HCT116 (cell line): ENCODE results near the gene BMP8B. TPM values are rescaled to one million over a fixed set of nuclear protein-coding genes. Genes with fewer than 3 reads are reported as not detected.

Source experiments
- ATAC-seq: fragments of 200-7000 bp; cut with Tn5 transposase; 2 replicates; pipeline ENCODE4 v1.9.1; 2020; ENCODE audit warnings: mild to moderate bottlenecking, moderate library complexity
- BruUV-seq: library from RNA; stranded (reverse); fragments of 400-500 nt; replicated peaks from 2 replicates; lab custom pipeline; 2021; lab: Mats Ljungman, UMichigan
- CTCF ChIA-PET: fragments of 300-600 bp; sonication (Branson Sonifier 250); formaldehyde crosslinking; loops from one replicate; lab custom pipeline; 2021; ENCODE audit warnings: antibody characterized with exemption; lab: Charles Lee
- POLR2A ChIA-PET: fragments of 300-600, 350-600 bp; sonication (Branson Sonifier 250); formaldehyde crosslinking; loops from one replicate; lab custom pipeline; 2021; ENCODE audit warnings: antibody characterized with exemption; lab: Charles Lee
- RAD21 ChIA-PET, 2 experiments: fragments of 300-600 bp; sonication (Branson Sonifier 250); formaldehyde crosslinking; loops; one replicate each; lab custom pipeline; 2023; ENCODE audit warnings: low total read pairs in 2 of 2; ENCODE audit not compliant: uncharacterized antibody in 2 of 2, unreplicated experiment in 2 of 2, low non-redundant PET in 1 of 2; lab: Charles Lee
- DNase-seq: peaks from one replicate; pipeline ENCODE4 v3.0.0-alpha.2; 2010; ENCODE audit warnings: low read depth, low spot score
- H2AFZ ChIP-seq: fragments of 200-600 bp; shearing (Covaris generic), sonication (generic); 2 replicates; pipeline ENCODE4 v1.6.1; 2017; ENCODE audit warnings: low read depth, mixed run types, mixed read lengths, antibody characterized with exemption, low read length; ENCODE audit not compliant: poor library complexity, severe bottlenecking
- H3K27ac ChIP-seq: 2 replicates; pipeline ENCODE4 v1.5.1; 2012; ENCODE audit warnings: low read depth, low read length
- H3K27me3 ChIP-seq: fragments of 200-600 bp; sonication (generic); 2 replicates; pipeline ENCODE4 v1.6.1; 2016; ENCODE audit warnings: mixed run types, low read length, mixed read lengths; ENCODE audit not compliant: insufficient read depth
- H3K36me3 ChIP-seq, 2 experiments: fragments of 200-500 bp in 1 of 2; fragments of 200-600 bp in 1 of 2; sonication (Bioruptor generic) in 1 of 2; sonication (generic) in 1 of 2; 2 replicates each; pipeline versions ENCODE4 v1.5.1 to v1.6.1; 2014 to 2016; ENCODE audit warnings: low read length in 2 of 2, inconsistent platforms in 1 of 2, mixed read lengths in 1 of 2, mixed run types in 1 of 2; ENCODE audit not compliant: insufficient read depth in 2 of 2, control insufficient read depth in 1 of 2
- H3K4me1 ChIP-seq, 2 experiments: fragments of 200-600 bp in 1 of 2; sonication (generic) in 1 of 2; 2 replicates each; pipeline versions ENCODE4 v1.5.1 to v1.6.1; 2012 to 2017; ENCODE audit warnings: low read length in 2 of 2, inconsistent platforms in 1 of 2, mild to moderate bottlenecking in 1 of 2, mixed read lengths in 1 of 2, mixed run types in 1 of 2, moderate library complexity in 1 of 2; ENCODE audit not compliant: insufficient read depth in 2 of 2, control insufficient read depth in 1 of 2
- H3K4me2 ChIP-seq: fragments of 200-600 bp; sonication (generic); 2 replicates; pipeline ENCODE4 v1.6.1; 2017; ENCODE audit warnings: mixed run types, low read length, mixed read lengths
- H3K4me3 ChIP-seq, 2 experiments: fragments of 200-600 bp in 1 of 2; sonication (generic) in 1 of 2; replicated peaks in 1 of 2; 2 replicates each; pipeline ENCODE4 v1.5.1; 2011 to 2016; ENCODE audit warnings: low read length in 2 of 2, control low read depth in 1 of 2, low read depth in 1 of 2, mild to moderate bottlenecking in 1 of 2, mixed read lengths in 1 of 2, mixed run types in 1 of 2
- H3K79me2 ChIP-seq: fragments of 200-600 bp; sonication (generic); 2 replicates; pipeline ENCODE4 v1.6.1; 2017; ENCODE audit warnings: mild to moderate bottlenecking, mixed run types, low read length, moderate library complexity, mixed read lengths; ENCODE audit not compliant: insufficient read depth
- H3K9ac ChIP-seq: fragments of 200-600 bp; sonication (generic); 2 replicates; pipeline ENCODE4 v1.6.1; 2016; ENCODE audit warnings: low read length, mixed read lengths
- H3K9me2 ChIP-seq: fragments of 200-600 bp; sonication (generic), shearing (Covaris generic); 2 replicates; pipeline ENCODE4 v1.6.1; 2017; ENCODE audit warnings: mixed run types, mild to moderate bottlenecking, moderate library complexity; ENCODE audit not compliant: insufficient read depth
- H3K9me3 ChIP-seq, 2 experiments: fragments of 200-500 bp in 1 of 2; fragments of 200-600 bp in 1 of 2; sonication (Bioruptor generic) in 1 of 2; sonication (generic) in 1 of 2; 2 replicates each; pipeline ENCODE4 v1.6.1; 2014 to 2017; ENCODE audit warnings: low read length in 2 of 2, mixed read lengths in 2 of 2, inconsistent platforms in 1 of 2, low read depth in 1 of 2, mild to moderate bottlenecking in 1 of 2, mixed run types in 1 of 2, moderate library complexity in 1 of 2; ENCODE audit not compliant: control insufficient read depth in 1 of 2, insufficient read depth in 1 of 2
- H4K20me1 ChIP-seq: fragments of 200-600 bp; sonication (generic), shearing (Covaris generic); 2 replicates; pipeline ENCODE4 v1.6.1; 2017; ENCODE audit warnings: mixed run types, mild to moderate bottlenecking, moderate library complexity; ENCODE audit not compliant: insufficient read depth
- ATF3 ChIP-seq: IDR thresholded peaks from 2 replicates; pipeline ENCODE4 v1.6.1; 2012
- CTCF ChIP-seq, 3 experiments: fragments of 200-600 bp in 1 of 3; sonication (generic) in 1 of 3; IDR thresholded peaks in 2 of 3; conservative IDR thresholded peaks in 1 of 3; 2 replicates each; pipeline ENCODE4 v1.5.1; 2012 to 2017; ENCODE audit warnings: low read depth in 2 of 3, low read length in 2 of 3, antibody characterized with exemption in 1 of 3, borderline replicate concordance in 1 of 3, control low read depth in 1 of 3, mild to moderate bottlenecking in 1 of 3, mixed read lengths in 1 of 3, mixed run types in 1 of 3, moderate library complexity in 1 of 3; ENCODE audit not compliant: insufficient read depth in 1 of 3
- EGR1 ChIP-seq: IDR thresholded peaks from 2 replicates; pipeline ENCODE4 v1.6.1; 2012; ENCODE audit warnings: low read depth
- EZH2 ChIP-seq: fragments of 200-600 bp; sonication (generic); IDR thresholded peaks from 2 replicates; pipeline ENCODE4 v1.6.1; 2017; ENCODE audit warnings: antibody characterized with exemption, mixed run types
- JUND ChIP-seq: IDR thresholded peaks from 2 replicates; pipeline ENCODE4 v1.6.1; 2012
- MAX ChIP-seq: IDR thresholded peaks from 2 replicates; pipeline ENCODE4 v1.6.1; 2012
- POLR2A ChIP-seq: IDR thresholded peaks from 2 replicates; pipeline ENCODE4 v1.7.0; 2011; ENCODE audit warnings: borderline replicate concordance; ENCODE audit not compliant: insufficient read depth, insufficient read length; ENCODE audit errors: extremely low read depth
- REST ChIP-seq: IDR thresholded peaks from 2 replicates; pipeline ENCODE4 v1.6.1; 2012; ENCODE audit warnings: low read depth
- SIN3A ChIP-seq: IDR thresholded peaks from 2 replicates; pipeline ENCODE4 v1.6.1; 2012; ENCODE audit warnings: low read depth
- SRF ChIP-seq: IDR thresholded peaks from 2 replicates; pipeline ENCODE4 v1.6.1; 2012; ENCODE audit warnings: low read depth
- TCF7L2 ChIP-seq: IDR thresholded peaks from 2 replicates; pipeline ENCODE4 v1.7.0; 2011; ENCODE audit warnings: borderline replicate concordance, inconsistent platforms; ENCODE audit not compliant: insufficient read depth, insufficient read length; ENCODE audit errors: extremely low read depth
- ZFX ChIP-seq: fragments of 450-650 bp; IDR thresholded peaks from 2 replicates; pipeline ENCODE4 v1.6.1; 2017
- intact Hi-C: fragments of 100-400 bp; cut with micrococcal nuclease; formaldehyde crosslinking; loops from 2 replicates; pipeline ENCODE4 v1.10.0; 2022
- total RNA-seq: library from RNA; stranded (reverse); gene quantifications from one replicate; pipeline ENCODE4 v1.2.1, GENCODE V29; 2021; ENCODE audit not compliant: unreplicated experiment

BMP8B gene
- total RNA-seq, 1 experiment from 2014 or later, result 9.5 TPM

GRCh38 chr1:39761557-39762260 is 27.0 kb downstream of the BMP8B start:
- RAD21 ChIA-PET, result no interaction called here
- TF ChIP-seq SIN3A, result no peak
- TF ChIP-seq, all 23 proteins: peak for 0
- ChIA-PET POLR2A (no interaction called here), CTCF (no interaction called here)
- Histone ChIP-seq H3K9me2 (no peaks in the 10 kb centered on the region), H3K79me2 (no peaks in the 10 kb centered on the region), H3K4me2 (no peak overlapping the region), H3K4me1 (no peaks in the 10 kb centered on the region), H3K27ac (no peak overlapping the region), H3K9ac (no peak overlapping the region), H3K27me3 (no peaks in the 10 kb centered on the region), H4K20me1 (no peaks in the 10 kb centered on the region), H3K9me3 (no peaks in the 10 kb centered on the region), H3K4me3 (no peak overlapping the region), H3K36me3 (peaks cover 5 to 12% of the 10 kb centered on the region in 2 experiments; a peak in 3 of 4 replicates), H2AFZ (no peak overlapping the region)
- no peak for ATAC-seq
- intact Hi-C loops, result no loop called here
- no TSS peak for BruUV-seq
- no peak for DNase-seq

GRCh38 chr1:39761016-39761415 is 27.6 kb downstream of the BMP8B start:
- BruUV-seq, result no TSS peak
- Histone ChIP-seq H3K4me1 (no peaks in the 10 kb centered on the region), H3K36me3 (peaks cover 6 to 15% of the 10 kb centered on the region in 2 experiments; a peak in 3 of 4 replicates), H3K79me2 (no peaks in the 10 kb centered on the region), H3K4me2 (no peak overlapping the region), H3K9me2 (no peaks in the 10 kb centered on the region), H3K27me3 (no peaks in the 10 kb centered on the region), H3K9ac (no peak overlapping the region), H3K27ac (no peak overlapping the region), H3K9me3 (no peaks in the 10 kb centered on the region), H3K4me3 (no peak overlapping the region), H4K20me1 (no peaks in the 10 kb centered on the region), H2AFZ (no peak overlapping the region)
- DNase-seq, result no peak
- RAD21 ChIA-PET, result no interaction called here
- intact Hi-C loops, result no loop called here
- POLR2A ChIA-PET, result no interaction called here
- CTCF ChIA-PET, result no interaction called here
- no peak for ATAC-seq
- TF ChIP-seq CTCF (IDR thresholded peaks at IDR 0.05 in 2 of 3, conservative IDR thresholded peaks at IDR 0.05 in 1 of 3; ENCODE audit: borderline replicate concordance in 1 of 3, insufficient read depth in 1 of 3, low read depth in 2 of 3, low read length in 2 of 3) (no peak), SRF (no peak), EZH2 (no peak), EGR1 (no peak), POLR2A (no peak), TCF7L2 (no peak), ZFX (no peak), JUND (no peak), ATF3 (no peak), MAX (no peak), REST (no peak)
